ENCODE data around the gene CHST14.

The CHST14 gene

DNA sequence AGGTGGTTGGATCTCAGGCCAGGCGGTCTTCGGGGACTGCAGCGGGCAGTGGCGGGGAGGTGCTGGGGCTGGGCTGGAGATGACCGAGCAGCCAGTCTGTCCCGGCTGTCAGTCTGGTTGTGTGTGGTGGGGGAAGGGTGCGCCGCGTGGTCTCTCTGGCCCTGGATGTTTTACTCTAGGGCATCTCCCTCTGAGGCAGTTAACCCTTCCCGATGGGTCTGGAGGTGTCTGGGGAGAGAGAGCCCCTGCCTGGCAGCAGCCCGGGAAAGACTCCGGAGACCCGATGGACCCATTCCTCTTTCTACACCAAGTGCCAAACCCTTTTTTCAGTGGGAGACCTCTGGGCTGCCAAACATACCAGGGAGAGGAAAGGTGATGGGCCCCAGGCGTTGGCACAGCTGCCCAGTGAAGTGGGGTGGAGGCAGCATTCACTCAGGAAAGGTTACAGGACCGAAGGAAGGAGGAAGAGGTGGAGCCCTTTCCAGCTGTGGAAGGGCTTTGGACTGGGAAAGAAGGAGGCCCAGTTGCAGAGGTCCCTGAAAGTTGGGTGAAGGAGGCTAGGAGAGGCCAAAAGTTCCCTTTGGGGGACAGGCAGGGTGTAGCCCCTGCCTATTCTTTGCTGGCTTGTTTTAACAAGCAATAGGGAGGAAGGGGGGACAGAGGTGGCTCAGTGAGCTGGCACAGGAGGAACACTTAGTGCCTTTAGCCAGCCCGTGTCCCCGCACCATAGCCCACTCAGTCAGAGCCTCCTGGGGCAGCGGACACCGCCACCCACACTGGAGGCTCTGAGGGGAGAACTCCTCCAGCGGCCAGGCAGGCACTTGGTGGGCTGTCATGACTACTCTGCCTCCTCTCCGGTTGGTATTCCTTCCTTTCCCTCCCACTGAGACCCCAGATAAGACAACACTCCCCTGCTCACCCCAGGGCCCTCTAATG, 32.8 kb upstream of the CHST14 start:
- peaks cover 37% of the 10 kb centered on the region for H3K27me3 Mint-ChIP-seq
- H3K9me3 Mint-ChIP-seq, result no peaks in the 10 kb centered on the region
- H3K27ac Mint-ChIP-seq, result no peak overlapping the region
- peaks cover 36% of the 10 kb centered on the region for H3K4me1 Mint-ChIP-seq (ENCODE audit: low read depth)
- H3K36me3 Mint-ChIP-seq (ENCODE audit: low read depth), result no peaks in the 10 kb centered on the region
- no peak overlapping the region for H3K4me3 Mint-ChIP-seq

DNA sequence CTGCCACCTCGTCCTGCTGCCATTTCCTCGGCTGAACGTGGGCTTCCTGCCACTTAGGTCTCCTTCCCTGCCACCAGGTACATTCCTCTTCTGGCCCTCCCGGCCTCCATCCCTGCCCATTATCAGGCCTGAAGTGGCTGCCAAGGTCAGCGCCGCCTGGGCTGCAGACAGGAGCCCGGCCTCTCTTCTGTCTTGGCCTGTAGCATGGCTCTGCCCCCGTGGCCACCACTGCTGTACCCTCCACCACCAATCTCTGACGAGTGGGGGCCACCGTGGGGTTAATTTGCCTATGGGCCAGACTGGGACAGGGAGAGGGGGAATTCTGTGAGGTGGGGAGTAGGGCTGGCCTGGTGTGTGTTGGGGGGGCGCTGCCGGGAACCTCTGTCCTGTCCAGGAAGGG, 32.1 kb upstream of the CHST14 start:
- H3K4me3 Mint-ChIP-seq, result no peak overlapping the region
- H3K27me3 Mint-ChIP-seq, result peaks cover 37% of the 10 kb centered on the region
- H3K27ac Mint-ChIP-seq, result no peak overlapping the region
- H3K9me3 Mint-ChIP-seq, result no peaks in the 10 kb centered on the region
- H3K36me3 Mint-ChIP-seq (ENCODE audit: low read depth), result no peaks in the 10 kb centered on the region
- H3K4me1 Mint-ChIP-seq (ENCODE audit: low read depth), result peaks cover 43% of the 10 kb centered on the region

DNA sequence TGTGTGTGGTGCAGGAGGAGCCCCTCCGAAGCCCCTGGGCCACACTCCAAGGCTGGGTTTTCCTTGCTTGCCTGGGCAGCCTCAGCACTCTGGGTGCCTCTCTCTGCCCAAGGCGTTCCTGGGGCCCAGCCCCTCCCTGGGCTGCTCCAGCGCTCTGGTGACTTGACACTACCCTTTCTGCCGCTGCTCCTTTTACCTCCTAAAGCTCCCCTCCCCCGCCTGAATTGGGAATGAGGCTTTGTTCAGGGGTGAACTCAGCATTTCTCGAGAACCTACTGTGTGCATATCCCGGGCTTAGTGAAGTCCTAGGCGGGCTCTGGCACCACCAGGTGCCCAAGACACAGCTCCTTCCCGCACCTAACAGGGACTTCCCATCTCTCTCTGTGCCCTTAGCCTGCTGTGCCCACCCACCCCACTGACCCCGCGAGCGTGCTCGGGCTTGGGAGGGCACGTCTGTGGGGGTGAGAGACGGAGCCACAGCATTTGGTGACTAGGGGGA, 31.3 kb upstream of the CHST14 start:
- Mint-ChIP-seq H3K4me3 (peak overlapping the region; percentile 85), H3K4me1 (ENCODE audit: low read depth) (peaks cover 51% of the 10 kb centered on the region), H3K36me3 (ENCODE audit: low read depth) (no peaks in the 10 kb centered on the region), H3K27me3 (peaks cover 37% of the 10 kb centered on the region), H3K27ac (peak overlapping the region; percentile 16), H3K9me3 (no peaks in the 10 kb centered on the region)

DNA sequence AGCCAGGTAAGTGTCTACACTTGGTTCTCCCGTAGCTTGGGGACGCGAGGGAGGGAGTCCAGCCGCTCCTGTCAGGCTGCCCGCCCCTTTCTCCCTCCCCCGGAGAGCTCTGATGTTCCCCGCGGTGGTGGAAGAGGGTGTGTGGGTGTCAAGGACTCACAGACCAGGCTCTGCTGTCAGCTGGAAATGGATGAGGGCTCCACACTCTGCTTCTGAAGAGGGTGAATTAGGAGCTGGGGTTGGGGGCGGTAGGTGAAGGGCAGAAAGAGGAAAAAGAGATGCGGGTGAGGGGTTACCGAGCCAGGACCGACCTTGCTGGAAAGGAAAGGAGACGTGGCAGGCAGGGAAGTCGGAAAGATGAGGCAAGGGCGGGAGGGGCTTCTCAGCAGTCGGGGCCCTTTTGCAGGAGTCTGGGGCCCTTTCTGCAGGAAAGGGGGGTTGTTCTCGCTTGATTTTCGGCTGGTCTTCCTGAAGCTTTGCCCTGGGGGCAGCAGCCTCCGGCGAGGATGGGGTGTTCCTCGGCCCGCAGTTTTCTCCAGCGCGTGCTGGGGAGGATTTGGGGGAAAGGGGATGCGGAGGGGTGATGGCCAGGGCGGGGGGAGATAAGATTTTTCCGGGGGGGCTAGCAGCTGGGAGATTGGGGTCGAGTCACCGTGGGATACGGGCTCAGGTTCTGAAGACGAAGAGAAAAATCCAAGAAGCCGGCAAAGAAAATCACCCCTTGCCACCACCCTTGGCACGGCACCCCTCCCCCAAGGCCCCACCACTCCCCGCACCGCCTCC, 30.6 kb upstream of the CHST14 start:
- peaks cover 37% of the 10 kb centered on the region for H3K27me3 Mint-ChIP-seq
- peaks cover 57% of the 10 kb centered on the region for H3K4me1 Mint-ChIP-seq (ENCODE audit: low read depth)
- H3K9me3 Mint-ChIP-seq, result no peaks in the 10 kb centered on the region
- peak overlapping the region; percentile 85 for H3K4me3 Mint-ChIP-seq
- H3K27ac Mint-ChIP-seq, result peak overlapping the region; percentile 85
- no peaks in the 10 kb centered on the region for H3K36me3 Mint-ChIP-seq (ENCODE audit: low read depth)

DNA sequence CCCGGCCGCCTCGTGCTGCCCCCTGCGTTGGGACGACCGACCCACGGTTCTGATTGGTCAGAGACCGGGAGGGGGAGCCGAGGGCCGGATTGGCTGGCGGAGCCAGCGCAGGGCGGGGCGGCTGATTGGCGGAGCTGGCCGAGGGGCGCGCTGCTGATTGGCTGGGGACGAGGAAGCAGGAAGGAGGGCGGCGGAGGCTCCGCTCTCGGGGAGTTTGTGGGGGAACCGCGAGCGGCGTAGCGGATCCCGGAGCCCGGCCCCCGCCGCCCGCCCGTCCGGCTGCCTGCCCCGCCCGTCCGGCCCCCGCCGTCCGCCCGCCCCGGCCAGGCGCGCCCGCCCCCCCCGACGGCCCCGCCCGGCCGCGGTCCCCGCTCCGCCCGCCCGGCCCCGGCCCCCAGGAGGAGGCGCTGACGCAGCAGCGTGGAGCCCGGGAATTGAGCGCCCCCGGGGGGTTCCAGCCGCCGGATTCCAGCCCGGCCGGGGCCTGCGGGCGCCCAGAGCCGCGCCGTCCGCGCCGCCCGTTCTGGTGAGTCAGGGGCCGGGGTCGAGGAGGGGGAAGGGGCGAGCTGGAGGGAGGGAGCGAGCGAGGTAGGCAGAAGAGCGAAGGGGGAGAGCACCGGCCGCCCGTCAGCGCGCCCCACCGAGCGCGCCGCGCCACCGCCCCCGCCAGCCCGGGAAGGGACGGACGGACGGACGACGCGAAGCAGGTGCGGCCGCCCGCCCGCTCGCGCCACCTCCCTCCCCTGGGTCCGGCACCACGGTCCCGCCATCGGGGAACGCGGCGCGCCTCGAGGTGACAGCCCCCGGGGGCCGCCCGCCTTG, 29.8 kb upstream of the CHST14 start, which contains the start of gene BAHD1:
BAHD1 (plus strand) TSS at position 211 of the 822 bp plus-strand sequence. CDS start 17,512 bp downstream, outside the sequence.
- peaks cover 60% of the 10 kb centered on the region for H3K4me1 Mint-ChIP-seq (ENCODE audit: low read depth)
- peak within 1 kb of the TSS; percentile 85 for H3K27ac Mint-ChIP-seq
- peaks cover 29% of the 10 kb centered on the region for H3K27me3 Mint-ChIP-seq
- H3K4me3 Mint-ChIP-seq, result peak within 1 kb of the TSS; percentile 85
- no peaks in the 10 kb centered on the region for H3K9me3 Mint-ChIP-seq
- H3K36me3 Mint-ChIP-seq (ENCODE audit: low read depth), result no peaks in the 10 kb centered on the region

DNA sequence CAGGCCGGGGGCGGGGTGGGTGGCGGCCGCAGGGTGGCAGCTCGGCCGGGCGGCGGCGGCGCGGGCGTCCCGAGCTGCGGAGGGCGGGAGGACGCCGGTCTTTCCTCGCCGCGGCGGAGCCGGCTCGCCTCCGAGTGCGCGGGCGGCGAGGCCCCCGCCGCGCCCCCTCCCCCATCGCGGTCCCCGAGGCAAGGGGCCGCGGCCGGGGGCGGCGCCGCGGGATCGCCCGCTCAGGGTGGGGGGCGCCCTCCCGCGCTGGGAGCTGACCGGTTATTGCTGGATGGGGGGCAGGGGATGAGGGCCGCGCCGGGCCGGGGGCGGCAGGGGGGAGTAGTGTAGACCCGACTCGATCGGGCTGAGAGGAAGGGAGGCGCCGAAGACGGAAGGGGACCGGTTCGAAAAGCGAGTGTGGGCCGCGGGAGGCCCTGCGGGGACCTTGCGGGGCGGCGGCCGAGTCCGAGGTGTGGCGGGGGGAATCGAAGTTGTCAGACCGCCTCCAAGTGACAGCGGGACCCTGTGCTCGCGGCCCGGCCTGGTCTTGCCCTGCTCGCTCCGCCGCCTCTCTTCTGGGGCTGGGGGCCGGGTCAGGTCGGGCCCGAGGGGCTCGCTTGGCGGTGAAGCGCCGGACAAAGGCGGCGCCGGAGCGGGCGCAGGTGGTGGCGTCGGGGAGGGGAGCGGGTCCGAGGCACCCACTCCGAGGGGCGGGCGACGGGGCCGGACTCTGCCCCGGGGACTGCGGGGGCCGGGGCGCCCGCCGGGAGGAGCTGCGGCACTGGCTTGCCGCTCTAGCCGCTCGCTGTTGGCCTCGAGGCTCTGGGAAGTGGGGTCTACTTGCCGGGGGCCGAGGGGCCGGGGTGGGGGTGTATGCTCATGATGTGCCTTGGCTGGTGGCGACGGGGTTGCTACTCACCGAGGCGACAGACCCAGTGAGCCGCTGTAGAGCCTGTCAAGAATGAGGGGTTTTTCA, 28.9 kb upstream of the CHST14 start:
- H3K36me3 Mint-ChIP-seq (ENCODE audit: low read depth), result no peaks in the 10 kb centered on the region
- peak overlapping the region; percentile 84 for H3K4me3 Mint-ChIP-seq
- H3K27me3 Mint-ChIP-seq, result peaks cover 25% of the 10 kb centered on the region
- peak overlapping the region; percentile 65 for H3K27ac Mint-ChIP-seq
- H3K4me1 Mint-ChIP-seq (ENCODE audit: low read depth), result peaks cover 56% of the 10 kb centered on the region
- no peaks in the 10 kb centered on the region for H3K9me3 Mint-ChIP-seq

DNA sequence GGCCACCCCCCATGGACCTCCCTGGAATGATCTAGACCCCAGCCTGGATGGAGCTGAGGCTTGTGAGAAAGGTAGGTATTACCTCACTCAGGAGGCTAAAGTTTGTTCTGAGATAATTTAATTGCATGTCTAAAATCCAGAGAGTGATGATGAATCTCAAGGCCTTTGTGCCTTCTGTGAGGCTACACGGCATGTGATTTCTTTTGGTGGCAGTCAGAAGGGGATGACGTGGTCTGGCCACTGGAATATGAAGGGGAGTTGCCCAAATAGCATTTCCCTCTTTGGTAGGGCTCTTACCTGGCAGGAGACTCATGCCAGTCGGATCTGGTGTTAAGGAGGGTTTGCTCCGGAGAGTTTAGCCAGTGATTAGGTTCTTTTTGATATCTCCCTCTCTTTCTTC, 27.5 kb upstream of the CHST14 start:
- Mint-ChIP-seq H3K27ac (no peak overlapping the region), H3K4me3 (peak overlapping the region; percentile 84), H3K4me1 (ENCODE audit: low read depth) (peaks cover 46% of the 10 kb centered on the region)

DNA sequence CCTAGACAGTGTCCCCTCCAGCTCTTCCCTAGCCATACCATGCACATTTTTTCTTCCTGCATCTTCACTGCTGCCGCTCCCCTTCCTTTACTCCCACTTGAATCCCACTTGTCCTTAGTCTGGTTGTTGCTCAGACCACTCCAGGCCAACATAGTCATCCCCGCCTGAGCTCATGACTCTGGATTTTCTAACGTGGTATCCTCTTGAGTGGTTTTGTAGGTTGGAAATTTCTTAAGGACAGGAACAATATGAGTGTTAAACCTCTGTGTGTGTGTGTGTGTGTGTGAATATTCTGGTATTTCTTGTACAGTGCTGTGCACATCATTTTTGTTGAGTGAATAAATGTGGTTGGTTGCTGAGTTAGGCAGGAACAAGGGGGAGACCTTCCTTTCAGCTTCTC, 26.9 kb upstream of the CHST14 start:
- Mint-ChIP-seq H3K27me3 (peaks cover 7% of the 10 kb centered on the region), H3K36me3 (ENCODE audit: low read depth) (no peaks in the 10 kb centered on the region), H3K4me1 (ENCODE audit: low read depth) (peaks cover 46% of the 10 kb centered on the region), H3K27ac (no peak overlapping the region), H3K4me3 (no peak overlapping the region), H3K9me3 (no peaks in the 10 kb centered on the region)

More for the DNA sequence above, 27.5 kb upstream of the CHST14 start:
- Mint-ChIP-seq H3K9me3 (no peaks in the 10 kb centered on the region), H3K27me3 (peaks cover 12% of the 10 kb centered on the region), H3K36me3 (ENCODE audit: low read depth) (no peaks in the 10 kb centered on the region)

DNA sequence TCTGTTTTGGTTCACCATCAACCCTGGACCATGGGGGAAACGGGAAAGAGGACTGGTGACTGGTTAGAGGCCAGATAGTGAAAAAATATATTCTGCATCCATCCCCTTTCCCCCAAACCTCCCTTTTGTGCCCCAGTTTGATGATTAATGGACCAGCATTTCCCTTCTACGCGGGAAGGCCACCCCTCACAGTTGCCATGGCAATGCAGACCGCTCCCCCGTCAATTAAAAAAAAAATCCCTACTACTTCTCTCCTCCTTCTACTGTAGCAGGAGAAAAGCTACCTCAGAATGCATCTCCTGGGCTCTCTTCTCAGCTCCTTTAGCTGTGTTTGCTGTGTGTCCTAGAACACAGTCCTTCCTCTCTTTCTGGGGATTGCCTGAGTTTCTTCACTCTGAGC, 26.0 kb upstream of the CHST14 start:
- Mint-ChIP-seq H3K36me3 (ENCODE audit: low read depth) (no peaks in the 10 kb centered on the region), H3K4me3 (no peak overlapping the region), H3K27me3 (peaks cover 4% of the 10 kb centered on the region), H3K27ac (no peak overlapping the region), H3K9me3 (no peaks in the 10 kb centered on the region), H3K4me1 (ENCODE audit: low read depth) (peaks cover 47% of the 10 kb centered on the region)

DNA sequence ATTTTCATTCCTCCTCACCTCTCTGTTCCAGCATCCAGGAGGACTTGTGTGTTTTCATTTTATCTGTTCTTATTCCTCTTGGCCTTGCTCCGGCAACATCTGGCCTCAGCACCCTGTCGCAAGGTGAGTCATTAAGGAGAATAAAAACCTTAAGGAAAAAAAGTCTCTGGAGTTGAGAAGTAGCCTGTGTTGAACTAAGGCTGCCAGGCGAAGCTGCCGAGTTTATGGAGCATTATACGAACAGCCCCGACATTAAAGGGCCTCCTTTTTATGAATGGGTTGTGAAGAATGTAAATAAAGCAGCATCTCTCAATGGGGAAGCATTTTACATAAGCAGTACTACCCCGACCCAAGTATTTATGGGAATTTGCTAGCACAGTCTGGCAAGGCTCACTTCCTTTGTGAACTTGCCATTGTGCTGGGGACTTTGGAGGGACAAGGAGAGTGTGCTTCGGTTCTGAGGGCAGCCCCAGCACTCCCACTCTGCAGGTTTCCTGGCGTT, 25.3 kb upstream of the CHST14 start:
- Mint-ChIP-seq H3K36me3 (ENCODE audit: low read depth) (no peaks in the 10 kb centered on the region), H3K9me3 (no peaks in the 10 kb centered on the region), H3K27ac (peak overlapping the region; percentile 26), H3K27me3 (no peaks in the 10 kb centered on the region), H3K4me3 (no peak overlapping the region), H3K4me1 (ENCODE audit: low read depth) (peaks cover 48% of the 10 kb centered on the region)

DNA sequence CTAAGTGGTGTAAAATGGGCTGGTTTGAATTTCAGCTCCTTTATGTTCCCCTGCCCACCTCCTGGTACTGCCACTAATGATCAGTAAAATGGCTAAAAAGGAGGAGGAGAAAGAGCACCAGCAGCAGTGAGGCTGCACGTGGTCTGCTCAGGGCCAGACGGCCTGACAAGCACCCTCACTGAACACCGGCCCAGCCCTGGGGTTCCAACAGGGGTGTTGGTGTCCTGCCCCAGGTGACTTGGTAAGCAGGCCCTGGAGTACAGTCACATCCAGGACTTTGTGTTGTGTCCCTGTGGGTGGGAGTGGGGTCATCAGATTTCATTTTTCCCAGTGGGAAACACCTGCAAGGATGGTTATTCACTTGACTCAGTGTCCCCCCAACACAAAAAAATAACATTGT, 24.6 kb upstream of the CHST14 start:
- H3K27ac Mint-ChIP-seq, result no peak overlapping the region
- no peak overlapping the region for H3K4me3 Mint-ChIP-seq
- peaks cover 54% of the 10 kb centered on the region for H3K4me1 Mint-ChIP-seq (ENCODE audit: low read depth)
- no peaks in the 10 kb centered on the region for H3K36me3 Mint-ChIP-seq (ENCODE audit: low read depth)
- H3K27me3 Mint-ChIP-seq, result no peaks in the 10 kb centered on the region
- H3K9me3 Mint-ChIP-seq, result no peaks in the 10 kb centered on the region

DNA sequence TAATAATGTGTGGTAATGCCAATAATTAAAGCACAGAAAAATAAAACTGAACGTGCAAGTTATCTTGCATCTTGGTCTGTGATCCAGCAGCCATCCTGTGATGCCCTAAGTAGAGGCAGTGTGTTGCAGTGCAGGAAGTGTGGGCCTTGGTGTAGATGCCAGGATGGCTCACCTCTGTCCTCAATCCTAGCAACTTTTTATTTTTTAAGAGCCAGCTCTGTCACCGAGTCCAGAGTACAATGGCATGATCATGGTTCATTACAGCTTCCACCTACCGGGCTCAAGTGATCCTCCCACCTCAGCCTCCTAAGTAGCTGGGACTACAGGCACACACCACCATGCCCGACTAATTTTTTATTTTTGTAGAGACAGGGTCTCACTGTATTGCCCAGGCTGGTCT, 22.4 kb upstream of the CHST14 start:
- H3K27me3 Mint-ChIP-seq, result no peaks in the 10 kb centered on the region
- H3K27ac Mint-ChIP-seq, result no peak overlapping the region
- peaks cover 65% of the 10 kb centered on the region for H3K4me1 Mint-ChIP-seq (ENCODE audit: low read depth)
- no peaks in the 10 kb centered on the region for H3K9me3 Mint-ChIP-seq
- H3K4me3 Mint-ChIP-seq, result no peak overlapping the region
- no peaks in the 10 kb centered on the region for H3K36me3 Mint-ChIP-seq (ENCODE audit: low read depth)

DNA sequence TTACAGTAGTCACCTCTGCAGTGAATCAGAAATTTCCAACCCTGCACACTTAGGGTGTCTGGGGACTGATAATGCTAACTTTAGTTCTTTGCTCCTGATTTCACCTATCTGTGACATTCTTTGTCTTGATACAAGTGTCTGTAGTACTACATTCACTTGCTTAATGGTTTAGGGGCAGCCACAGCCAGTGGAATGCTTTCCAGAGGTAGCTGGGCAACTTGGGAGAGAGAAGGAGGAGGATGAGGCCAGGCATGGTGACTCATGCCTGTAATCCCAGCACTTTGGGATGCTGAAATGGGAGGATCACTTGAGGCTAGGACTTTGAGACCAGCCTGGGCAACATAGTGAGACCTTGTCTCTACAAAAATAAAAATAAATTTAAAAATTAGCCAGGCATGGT, 21.5 kb upstream of the CHST14 start:
- Mint-ChIP-seq H3K27ac (peak overlapping the region; percentile 16), H3K4me3 (no peak overlapping the region), H3K4me1 (ENCODE audit: low read depth) (peaks cover 65% of the 10 kb centered on the region), H3K27me3 (no peaks in the 10 kb centered on the region), H3K9me3 (no peaks in the 10 kb centered on the region), H3K36me3 (ENCODE audit: low read depth) (no peaks in the 10 kb centered on the region)
